ENCODE measurements around the gene SELL.
A peak's percentile ranks its signal among the peaks of the same experiment; 100 is the strongest.
"Not testable (repeated sequence)": the region's sequence is repeated elsewhere in the genome, so short reads cannot be mapped to it uniquely, and the experiment has no call there.

SELL gene

GRCh38 chr1:169683661-169684060 is 27.8 kb downstream of the SELL start:
- TF ChIP-seq, protein P1, sequence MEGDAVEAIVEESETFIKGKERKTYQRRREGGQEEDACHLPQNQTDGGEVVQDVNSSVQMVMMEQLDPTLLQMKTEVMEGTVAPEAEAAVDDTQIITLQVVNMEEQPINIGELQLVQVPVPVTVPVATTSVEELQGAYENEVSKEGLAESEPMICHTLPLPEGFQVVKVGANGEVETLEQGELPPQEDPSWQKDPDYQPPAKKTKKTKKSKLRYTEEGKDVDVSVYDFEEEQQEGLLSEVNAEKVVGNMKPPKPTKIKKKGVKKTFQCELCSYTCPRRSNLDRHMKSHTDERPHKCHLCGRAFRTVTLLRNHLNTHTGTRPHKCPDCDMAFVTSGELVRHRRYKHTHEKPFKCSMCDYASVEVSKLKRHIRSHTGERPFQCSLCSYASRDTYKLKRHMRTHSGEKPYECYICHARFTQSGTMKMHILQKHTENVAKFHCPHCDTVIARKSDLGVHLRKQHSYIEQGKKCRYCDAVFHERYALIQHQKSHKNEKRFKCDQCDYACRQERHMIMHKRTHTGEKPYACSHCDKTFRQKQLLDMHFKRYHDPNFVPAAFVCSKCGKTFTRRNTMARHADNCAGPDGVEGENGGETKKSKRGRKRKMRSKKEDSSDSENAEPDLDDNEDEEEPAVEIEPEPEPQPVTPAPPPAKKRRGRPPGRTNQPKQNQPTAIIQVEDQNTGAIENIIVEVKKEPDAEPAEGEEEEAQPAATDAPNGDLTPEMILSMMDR (IDR thresholded peaks at IDR 0.05; ENCODE audit: extremely low read depth, insufficient read depth, missing control alignments), result no peak
- no peak for DNase-seq (ENCODE audit: low spot score)
- in situ Hi-C loops (cut with MboI; ENCODE audit: low pct_unique_long_range_greater_than_20kb, low sequenced_read_pairs, unreplicated experiment), result no loop called here

- DNase-seq (ENCODE audit: low spot score); in situ Hi-C loops (cut with MboI; ENCODE audit: low pct_unique_long_range_greater_than_20kb, low sequenced_read_pairs, unreplicated experiment): not testable (repeated sequence)
Observed at GRCh38 chr1:169683168-169683567, 28.3 kb downstream of the SELL start.

- TF ChIP-seq, protein P1 (IDR thresholded peaks at IDR 0.05; ENCODE audit: extremely low read depth, insufficient read depth, missing control alignments), result no peak
- DNase-seq (ENCODE audit: low spot score), result no peak
- in situ Hi-C loops (cut with MboI; ENCODE audit: low pct_unique_long_range_greater_than_20kb, low sequenced_read_pairs, unreplicated experiment), result no loop called here
Observed at GRCh38 chr1:169682071-169682470, 29.3 kb downstream of the SELL start.

- in situ Hi-C loops (cut with MboI; ENCODE audit: low pct_unique_long_range_greater_than_20kb, low sequenced_read_pairs, unreplicated experiment), result no loop called here
- TF ChIP-seq, protein P1 (IDR thresholded peaks at IDR 0.05; ENCODE audit: extremely low read depth, insufficient read depth, missing control alignments), result no peak
- no peak for DNase-seq (ENCODE audit: low spot score)
Observed at GRCh38 chr1:169681140-169681539, 30.3 kb downstream of the SELL start.

DNA sequence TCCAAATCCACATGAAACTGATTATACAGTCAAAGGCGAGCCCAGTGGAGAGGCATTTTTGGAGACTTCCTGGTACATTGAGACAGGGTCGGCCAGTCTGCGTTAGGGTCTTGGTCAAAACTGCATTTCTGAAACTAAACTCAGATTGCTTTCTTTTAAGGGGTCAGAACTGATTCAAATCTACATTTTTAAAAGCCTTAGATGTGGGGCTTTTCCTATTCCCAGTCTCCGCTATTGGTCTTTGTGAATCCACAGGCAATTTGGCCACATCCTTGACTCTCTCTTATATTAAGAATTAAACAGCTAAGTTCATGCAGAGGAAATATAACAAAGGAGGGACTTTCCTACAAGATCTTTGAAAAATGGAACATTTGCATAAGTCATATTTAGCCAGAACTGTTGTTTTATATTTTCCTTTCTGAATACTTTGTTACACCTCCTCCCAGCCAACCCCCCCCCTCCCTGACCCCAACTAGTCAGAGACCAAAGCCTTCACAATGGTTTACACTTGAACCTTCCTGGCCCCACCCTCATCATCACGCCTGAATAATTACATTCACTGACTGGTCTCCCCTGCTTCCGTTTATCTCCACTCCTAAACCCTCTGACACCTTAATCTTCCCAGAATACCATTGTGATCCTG is 30.9 kb downstream of the SELL start:
- in situ Hi-C loops (cut with MboI; ENCODE audit: low pct_unique_long_range_greater_than_20kb, low sequenced_read_pairs, unreplicated experiment), result no loop called here
- DNase-seq (ENCODE audit: low spot score), result peak; percentile 46

DNA sequence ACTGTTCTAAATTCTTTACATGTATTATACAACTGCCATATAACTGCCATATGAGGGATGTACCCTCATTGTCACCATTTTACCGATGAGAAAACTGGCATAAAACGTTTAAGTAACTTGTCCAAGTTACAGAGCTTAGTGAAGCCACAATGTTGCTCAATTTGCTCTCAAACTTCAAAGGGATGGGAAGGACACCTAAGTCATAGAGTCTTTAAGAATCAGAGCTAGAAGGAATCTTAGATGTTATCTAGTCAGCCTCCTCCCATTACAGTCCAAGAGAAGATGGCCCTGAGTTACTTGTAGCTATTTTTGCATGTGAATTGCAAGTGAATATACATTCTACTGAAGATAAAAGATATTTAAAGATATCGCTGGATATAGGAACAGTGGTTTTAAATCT is 31.7 kb downstream of the SELL start:
- in situ Hi-C loops (cut with MboI; ENCODE audit: low pct_unique_long_range_greater_than_20kb, low sequenced_read_pairs, unreplicated experiment), result no loop called here
- DNase-seq (ENCODE audit: low spot score), result no peak

More for the DNA sequence above, 30.9 kb downstream of the SELL start:
- TF ChIP-seq, protein P1 (IDR thresholded peaks at IDR 0.05; ENCODE audit: extremely low read depth, insufficient read depth, missing control alignments), result no peak

DNA sequence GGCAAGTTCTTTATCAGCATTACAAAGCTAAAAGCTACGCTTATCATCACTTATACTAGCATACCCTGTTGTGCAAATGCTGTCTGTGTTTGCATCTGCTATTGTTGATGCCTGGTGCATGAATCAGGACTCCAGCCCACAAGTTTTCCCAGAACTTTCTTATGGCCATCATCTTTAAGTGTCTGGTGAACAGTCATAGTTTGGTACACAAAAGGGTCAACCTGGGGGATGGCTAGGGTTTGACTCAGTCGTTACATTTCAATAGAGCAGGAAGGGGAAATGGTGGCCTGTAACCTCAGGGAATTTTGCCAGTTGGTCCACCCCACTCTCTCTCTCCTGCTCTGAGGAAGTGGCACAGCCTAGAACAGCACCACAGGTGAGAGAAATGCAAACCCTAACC is 35.4 kb downstream of the SELL start:
- in situ Hi-C loops (cut with MboI; ENCODE audit: low pct_unique_long_range_greater_than_20kb, low sequenced_read_pairs, unreplicated experiment), result no loop called here
- DNase-seq (ENCODE audit: low spot score), result no peak

More for the DNA sequence above, 31.7 kb downstream of the SELL start:
- TF ChIP-seq, protein P1 (IDR thresholded peaks at IDR 0.05; ENCODE audit: extremely low read depth, insufficient read depth, missing control alignments), result no peak

More for the DNA sequence above, 35.4 kb downstream of the SELL start:
- TF ChIP-seq, protein P1 (IDR thresholded peaks at IDR 0.05; ENCODE audit: extremely low read depth, insufficient read depth, missing control alignments), result no peak
